GM18867 (cell line): ENCODE results near the gene FOXA2.

ENCODE experiments used
- ATAC-seq: cut with Tn5 transposase; IDR thresholded peaks from one replicate; pipeline ENCODE4 v1.9.1; 2021; ENCODE audit warnings: mild to moderate bottlenecking, moderate library complexity; ENCODE audit not compliant: unreplicated experiment

The FOXA2 gene

GRCh38 chr20:22542427-22542826, 41.9 kb downstream of the FOXA2 start:
- ATAC-seq, result no peak

DNA sequence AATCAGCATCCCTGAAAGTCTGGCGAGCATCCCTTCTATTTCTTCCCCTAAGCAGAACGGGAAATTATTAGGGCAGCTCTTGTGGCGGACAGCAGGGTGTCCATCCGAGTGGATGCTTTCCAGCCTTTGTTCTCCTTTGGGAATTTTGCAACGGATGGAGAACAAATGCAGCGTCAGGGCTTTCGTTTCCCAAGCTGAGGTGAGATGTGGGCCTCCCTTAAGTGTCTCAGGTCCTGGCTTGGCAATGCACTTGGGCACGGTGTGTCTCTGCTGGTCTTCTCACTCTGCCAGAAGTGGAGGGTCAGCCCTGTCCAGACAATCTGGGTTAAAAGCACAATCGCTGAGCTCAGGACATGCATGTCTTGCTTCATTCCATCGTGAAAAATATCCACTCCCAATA, 43.5 kb downstream of the FOXA2 start:
- no peak for ATAC-seq

GRCh38 chr20:22536956-22537756, 47.2 kb downstream of the FOXA2 start:
- ATAC-seq, result no peak

- ATAC-seq, result no peak
Observed at GRCh38 chr20:22536141-22536828, 48.1 kb downstream of the FOXA2 start.

- ATAC-seq, result no peak
Observed at GRCh38 chr20:22535483-22535882, 48.9 kb downstream of the FOXA2 start.

GRCh38 chr20:22533823-22534751, 50.3 kb downstream of the FOXA2 start:
- no peak for ATAC-seq

DNA sequence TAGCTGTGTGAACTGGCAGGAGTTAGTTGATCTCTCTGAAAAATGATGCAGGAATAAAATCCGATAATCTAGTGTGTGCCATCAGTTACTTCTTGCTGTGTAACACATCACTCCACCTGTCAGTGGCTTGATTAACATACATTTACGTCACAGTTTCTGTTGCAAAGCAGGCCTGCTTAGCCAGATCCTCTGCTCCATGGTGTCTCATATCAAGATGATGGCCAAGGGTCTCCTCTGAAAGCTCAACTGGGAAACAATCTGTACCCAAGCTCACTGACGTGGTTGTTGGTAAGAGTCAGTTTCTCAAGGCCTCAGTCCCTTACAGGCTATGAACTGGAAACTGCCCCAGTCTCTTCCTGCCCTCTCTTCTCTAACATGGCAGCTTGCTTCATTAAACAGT, 51.8 kb downstream of the FOXA2 start:
- ATAC-seq, result no peak

DNA sequence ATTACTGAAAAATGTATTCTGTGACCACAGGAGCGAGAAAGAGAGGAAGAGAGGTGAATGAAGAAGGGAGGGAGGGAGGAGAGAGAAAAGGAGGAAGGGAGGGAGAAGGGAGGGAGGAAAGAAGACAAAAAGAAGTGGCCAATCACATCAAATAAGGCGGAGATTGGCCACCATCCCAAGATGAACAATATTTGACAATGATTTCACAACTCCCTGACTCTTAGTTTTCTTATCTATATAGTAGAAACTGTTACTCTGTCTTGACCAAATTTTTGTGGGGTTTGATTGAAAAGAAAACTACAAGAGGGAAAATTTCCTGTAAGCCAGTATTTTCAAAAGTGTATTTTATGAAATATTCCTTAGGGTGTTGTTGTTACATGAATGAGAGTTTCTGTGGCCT, 52.6 kb downstream of the FOXA2 start:
- ATAC-seq, result no peak

- ATAC-seq, result no peak
Observed at GRCh38 chr20:22531056-22531615, 53.2 kb downstream of the FOXA2 start.
